Tibial nerve (tissue), 4 donors: ENCODE measurements around the gene ISM1.

Source experiments
- EP300 ChIP-seq, 2 donors: sonication (generic); formaldehyde crosslinking; IDR thresholded peaks; one replicate each; pipeline ENCODE4 v1.6.1; 2017; ENCODE audit warnings: antibody characterized with exemption in 2 of 2, mild to moderate bottlenecking in 1 of 2
- TF ChIP-seq, protein P1 (sequence below), 5 experiments: fragments of 200-600 bp in 3 of 5; fragments of 450-650 bp in 2 of 5; sonication (generic) in 3 of 5; IDR thresholded peaks; one replicate each; pipeline ENCODE4 v1.5.1; 2016 to 2019; ENCODE audit warnings: antibody characterized with exemption in 5 of 5, mild to moderate bottlenecking in 3 of 5, moderate library complexity in 2 of 5

GRCh38 chr20:13245250-13245723, 24.2 kb downstream of the ISM1 start:
- no peak for TF ChIP-seq EP300 (IDR thresholded peaks at IDR 0.05)
- TF ChIP-seq, protein P1, sequence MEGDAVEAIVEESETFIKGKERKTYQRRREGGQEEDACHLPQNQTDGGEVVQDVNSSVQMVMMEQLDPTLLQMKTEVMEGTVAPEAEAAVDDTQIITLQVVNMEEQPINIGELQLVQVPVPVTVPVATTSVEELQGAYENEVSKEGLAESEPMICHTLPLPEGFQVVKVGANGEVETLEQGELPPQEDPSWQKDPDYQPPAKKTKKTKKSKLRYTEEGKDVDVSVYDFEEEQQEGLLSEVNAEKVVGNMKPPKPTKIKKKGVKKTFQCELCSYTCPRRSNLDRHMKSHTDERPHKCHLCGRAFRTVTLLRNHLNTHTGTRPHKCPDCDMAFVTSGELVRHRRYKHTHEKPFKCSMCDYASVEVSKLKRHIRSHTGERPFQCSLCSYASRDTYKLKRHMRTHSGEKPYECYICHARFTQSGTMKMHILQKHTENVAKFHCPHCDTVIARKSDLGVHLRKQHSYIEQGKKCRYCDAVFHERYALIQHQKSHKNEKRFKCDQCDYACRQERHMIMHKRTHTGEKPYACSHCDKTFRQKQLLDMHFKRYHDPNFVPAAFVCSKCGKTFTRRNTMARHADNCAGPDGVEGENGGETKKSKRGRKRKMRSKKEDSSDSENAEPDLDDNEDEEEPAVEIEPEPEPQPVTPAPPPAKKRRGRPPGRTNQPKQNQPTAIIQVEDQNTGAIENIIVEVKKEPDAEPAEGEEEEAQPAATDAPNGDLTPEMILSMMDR (IDR thresholded peaks at IDR 0.05) = no peak
